Activated CD4-positive, alpha-beta T cell treated with anti-CD3 and anti-CD28 coated beads, Interleukin-2, amount 50 U/mL, for 16 hours (primary cell): ENCODE data around the gene CKM.
"Not testable (repeated sequence)": the region's sequence is repeated elsewhere in the genome, so short reads cannot be mapped to it uniquely, and the experiment has no call there.

Source experiments
- DNase-seq: peaks from one replicate; pipeline ENCODE4 v3.0.0-alpha.2; 2020

The CKM gene

DNA sequence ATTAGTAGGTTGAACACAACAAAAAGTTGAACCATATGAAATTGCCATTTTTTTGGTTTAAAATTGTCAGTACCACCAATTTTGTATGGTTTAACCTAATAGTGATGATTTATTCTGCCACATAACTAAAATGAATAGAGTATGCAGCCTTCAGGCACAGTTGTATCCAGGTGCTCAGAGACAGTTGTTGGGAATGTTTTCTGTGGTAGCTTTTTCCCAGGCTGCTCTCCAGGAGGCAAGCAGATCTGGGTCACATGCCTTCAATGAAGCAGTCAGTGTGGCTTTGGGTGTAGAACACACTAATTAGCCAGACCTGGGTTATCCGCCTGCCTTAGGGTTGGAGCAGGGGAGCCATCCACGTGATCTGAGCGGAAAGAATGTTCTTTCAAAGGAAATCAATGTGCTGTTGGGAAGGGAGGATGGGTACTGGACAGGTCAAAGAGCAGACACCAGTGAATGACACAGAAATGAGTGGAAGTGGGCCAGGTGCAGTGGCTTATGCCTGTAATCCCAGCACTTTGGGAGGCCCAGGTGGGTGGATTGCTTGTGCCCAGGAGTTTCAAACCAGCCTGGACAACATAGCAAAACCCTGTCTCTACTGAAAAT lies 43.0 kb downstream of the CKM start:
- DNase-seq: no peak

DNA sequence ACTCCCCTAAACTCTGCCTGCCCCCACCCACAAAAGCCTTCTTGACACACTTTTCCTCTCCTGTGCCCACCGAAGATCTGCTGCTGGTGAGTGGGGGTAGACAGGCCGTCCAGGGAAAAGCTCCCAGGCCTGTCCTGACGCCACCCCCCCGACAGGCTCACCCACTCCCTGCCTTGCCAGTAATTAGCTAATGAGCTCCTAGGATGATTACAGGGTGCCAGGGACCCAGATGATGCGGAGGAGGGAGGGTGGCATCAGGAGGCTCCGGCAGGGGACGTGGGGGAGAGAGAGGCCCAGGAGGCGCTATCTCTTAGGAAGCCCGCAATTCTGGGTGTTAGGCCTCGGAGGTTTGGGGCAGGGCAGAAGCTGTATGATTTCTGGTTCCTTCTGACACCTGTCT lies 44.6 kb downstream of the CKM start:
- DNase-seq: no peak

DNA sequence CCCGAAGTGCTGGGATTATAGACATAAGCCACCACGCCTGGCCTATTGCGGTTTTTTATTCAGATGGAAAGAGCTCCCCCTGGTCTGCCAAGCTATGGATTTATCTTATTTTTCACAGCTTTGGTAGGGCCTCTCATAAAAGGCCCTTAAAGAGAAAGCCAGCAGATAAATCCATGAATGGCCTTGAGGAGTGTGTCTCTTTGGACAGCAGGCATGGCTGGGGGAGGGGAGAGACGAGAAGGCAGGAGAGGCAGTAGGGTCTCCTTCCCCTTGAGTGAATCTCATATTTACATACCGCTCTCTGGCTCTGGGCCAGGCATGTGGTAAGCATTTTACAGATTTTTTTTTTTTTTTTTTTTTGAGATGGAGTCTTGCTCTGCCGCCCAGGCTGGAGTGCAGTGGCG lies 46.4 kb downstream of the CKM start:
- no peak for DNase-seq

DNA sequence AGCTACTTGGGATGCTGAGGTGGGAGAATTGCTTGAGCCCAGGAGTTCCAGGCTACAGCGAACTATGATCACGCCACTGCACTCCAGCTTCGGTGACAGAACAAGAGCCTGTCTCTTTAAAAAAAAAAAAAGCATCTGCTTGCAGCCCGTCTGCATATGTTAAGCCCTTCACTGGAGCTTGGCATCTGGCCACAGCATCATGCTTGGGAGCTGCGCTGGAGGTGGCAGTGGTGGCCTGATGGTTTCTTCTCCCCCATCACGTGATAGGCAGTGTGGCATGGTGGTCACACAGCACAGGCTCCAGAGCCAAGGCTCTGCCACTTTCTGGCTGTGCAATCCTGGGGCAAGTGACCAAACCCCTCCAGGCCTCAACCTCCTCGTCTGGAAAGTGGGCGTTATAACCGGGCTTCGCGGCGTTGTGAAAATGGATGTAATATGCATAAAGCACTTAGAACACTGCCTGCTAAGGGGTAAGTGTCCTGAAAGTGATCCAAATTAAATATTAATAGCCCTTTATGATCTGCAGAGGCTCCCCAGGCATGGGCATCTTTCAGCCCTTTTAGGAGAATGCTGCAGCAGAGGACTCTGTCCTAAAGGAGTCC lies 47.2 kb downstream of the CKM start:
- no peak for DNase-seq

DNA sequence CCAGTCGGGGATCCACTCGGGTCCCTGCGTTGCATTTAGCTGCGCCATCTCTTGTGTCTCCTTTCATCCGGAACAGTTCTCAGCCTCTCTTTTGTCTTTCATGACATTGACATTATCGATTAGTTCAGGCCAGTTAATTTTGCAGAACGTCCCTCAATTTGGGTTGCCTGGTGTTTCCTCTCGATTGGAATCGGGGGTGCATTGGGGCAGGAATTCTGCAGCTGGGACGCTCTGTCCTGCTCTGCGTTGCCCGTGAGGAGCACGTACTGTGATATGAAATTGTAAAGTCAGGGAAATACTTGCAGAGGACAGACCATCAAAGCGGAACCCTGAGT lies 49.2 kb downstream of the CKM start:
- no peak for DNase-seq

DNA sequence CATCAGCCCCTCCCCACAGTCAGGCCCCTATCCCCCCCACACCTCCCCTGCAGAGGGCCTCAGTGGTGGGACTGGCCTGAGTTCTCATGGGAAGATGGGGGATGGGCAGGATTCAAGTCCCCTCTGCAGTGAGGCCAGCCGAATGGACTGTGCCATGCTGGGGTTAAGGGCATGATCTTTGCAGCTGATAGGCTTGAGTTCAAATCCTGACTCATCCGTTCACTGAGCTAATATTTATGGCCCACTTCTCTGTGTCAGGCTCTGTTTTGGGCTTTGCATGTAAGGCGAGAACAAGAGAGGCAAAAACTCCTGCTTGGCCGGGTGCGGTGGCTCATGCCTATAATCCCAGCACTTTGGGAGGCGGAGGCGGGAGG lies 51.0 kb downstream of the CKM start:
- no peak for DNase-seq

DNA sequence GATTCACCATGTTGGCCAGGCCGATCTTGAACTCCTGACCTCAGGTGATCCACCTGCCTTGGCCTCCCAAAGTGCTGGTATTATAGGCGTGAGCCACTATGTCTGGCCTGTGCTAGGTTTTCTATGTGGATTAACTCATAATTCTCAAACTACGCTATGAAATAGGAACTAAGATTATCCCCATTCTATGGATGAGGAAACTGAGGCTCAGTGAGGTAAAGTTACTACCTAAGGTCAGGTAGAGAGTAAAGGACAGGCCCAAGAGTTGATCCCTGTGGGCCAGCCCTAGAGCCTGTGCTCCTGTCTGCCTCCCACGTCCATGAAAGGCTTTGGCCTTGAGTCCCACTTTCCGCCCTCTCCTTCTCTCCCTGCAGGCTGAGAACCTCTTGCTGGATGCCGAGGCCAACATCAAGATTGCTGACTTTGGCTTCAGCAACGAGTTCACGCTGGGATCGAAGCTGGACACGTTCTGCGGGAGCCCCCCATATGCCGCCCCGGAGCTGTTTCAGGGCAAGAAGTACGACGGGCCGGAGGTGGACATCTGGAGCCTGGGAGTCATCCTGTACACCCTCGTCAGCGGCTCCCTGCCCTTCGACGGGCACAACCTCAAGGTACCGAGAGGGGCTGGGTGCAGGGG lies 51.5 kb downstream of the CKM start:
- DNase-seq: no peak

DNA sequence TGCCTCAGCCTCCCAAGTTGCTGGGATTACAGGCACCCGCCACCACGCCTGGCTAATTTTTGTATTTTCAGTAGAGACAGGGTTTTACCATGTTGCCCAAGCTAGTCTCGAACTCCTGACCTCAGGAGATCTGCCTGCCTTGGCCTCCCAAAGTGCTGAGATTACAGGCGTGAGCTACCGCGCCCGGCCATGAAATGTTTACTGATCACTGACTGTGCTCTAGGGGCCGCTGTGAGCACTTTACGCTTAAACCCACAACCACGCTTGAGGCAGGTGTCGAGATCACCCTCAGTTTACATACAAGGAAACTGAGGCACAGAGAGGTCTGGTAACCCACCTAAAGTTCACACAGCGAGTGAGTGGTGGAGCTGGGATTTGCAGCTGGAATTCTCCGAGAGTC lies 52.7 kb downstream of the CKM start:
- DNase-seq: not testable (repeated sequence)

DNA sequence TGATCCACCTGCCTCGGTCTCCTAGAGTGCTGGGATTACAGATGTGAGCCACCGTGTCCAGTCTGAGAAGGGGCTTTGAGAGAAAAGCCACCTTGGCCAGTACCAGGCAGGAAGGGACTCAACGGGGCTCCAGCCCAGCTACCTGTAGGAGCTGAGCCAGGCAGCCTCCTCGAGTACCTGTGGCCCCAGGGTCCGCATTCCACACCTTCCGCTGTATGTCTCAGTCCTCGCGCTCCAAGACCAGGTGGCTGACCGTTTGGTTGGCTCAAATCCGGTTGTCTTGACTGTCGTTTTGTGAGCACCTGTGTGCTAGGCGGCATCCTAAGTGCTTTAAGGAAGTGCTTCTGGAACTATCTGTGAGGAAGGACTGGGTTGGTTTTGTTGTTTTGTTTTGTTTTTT lies 55.4 kb downstream of the CKM start:
- DNase-seq: no peak

DNA sequence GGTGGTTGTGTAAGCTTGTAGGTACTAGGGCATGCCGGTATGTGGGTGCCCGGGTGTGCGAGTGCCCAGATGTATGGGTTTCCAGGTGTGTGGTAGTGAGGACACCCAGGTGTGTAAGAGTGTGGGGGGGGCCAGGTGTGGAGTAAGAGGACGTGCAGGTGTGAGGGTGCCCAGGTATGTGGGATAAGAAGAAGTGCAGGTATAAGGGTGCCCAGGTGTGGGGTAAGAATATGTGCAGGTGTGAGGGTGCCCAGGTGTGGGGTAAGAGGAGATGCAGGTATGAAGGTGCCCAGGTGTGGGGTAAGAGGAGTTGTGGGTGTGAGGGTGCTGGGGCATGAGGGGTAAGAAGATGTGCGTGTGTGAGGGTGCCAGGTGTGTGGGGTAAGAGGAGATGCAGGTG lies 57.3 kb downstream of the CKM start:
- DNase-seq: no peak

DNA sequence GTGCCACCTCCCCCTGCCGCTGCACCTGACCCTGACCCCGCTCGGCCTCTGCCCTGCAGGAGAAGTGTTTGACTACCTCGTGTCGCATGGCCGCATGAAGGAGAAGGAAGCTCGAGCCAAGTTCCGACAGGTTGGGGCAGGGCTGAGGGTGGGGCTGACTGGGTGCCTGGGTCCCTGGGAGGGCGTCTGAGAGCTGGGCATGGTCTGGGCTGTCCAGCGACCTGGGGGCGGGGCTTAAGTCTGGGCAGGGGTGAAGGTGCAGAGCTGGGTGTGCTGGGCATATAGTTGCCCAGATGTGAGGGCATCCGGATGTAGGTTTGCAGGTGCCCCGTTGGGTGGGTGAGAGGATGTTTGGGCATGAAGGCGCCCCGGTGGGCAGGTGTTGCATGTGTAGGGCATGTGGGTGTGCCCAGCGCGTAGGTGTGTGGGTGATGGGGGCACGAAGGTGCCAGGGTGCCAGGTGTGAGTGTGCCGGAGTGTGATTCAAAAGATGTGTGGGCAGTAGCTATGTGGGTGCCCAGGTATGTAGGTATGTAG lies 57.8 kb downstream of the CKM start:
- no peak for DNase-seq

DNA sequence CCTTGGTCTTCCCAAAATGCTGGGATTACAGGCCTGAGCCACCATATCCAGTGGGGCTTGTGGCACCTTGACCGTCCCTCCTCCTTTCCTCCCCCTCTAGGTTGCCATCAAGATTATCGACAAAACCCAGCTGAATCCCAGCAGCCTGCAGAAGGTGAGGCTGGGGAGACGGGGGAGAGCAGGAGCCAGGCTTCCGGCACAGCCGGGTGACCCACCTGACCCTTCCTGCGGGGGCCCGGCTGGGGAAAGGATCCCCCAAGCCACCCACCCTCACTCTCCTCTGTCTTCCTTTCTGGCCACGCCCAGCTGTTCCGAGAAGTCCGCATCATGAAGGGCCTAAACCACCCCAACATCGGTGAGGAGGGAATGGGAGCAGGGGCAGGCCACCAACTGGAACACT lies 59.7 kb downstream of the CKM start:
- no peak for DNase-seq

DNA sequence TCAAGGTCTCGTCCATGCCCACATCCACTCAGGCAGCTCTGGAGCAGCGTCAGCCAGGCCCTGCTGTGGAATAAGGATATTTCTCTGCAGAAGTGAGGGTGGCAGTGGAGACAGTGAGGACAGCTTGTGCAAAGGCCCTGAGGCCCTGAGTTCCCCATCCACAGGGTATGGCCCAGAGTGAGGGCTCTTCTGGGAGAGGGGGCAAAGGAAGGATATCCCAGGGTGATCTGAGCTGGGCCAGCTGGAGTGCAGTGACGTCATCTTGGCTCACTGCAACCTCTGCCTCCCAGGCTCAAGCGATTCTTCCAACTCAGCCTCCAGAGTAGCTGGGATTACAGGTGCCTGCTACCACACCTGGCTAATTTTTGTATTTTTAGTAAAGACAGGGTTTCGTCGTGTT lies 60.1 kb downstream of the CKM start:
- DNase-seq: no peak

DNA sequence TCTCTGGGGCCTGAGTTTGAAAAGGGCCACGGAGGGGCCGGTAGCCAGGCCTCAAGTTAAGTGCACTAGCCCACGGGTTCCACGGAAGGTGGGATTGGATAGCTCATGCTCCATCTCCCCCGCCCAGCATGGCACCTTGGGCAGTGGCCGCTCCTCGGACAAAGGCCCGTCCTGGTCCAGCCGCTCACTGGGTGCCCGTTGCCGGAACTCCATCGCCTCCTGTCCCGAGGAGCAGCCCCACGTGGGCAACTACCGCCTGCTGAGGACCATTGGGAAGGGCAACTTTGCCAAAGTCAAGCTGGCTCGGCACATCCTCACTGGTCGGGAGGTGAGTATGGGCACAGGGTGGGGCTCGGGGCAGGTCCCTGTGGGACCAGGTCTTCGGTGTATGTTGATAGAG lies 63.8 kb downstream of the CKM start:
- no peak for DNase-seq

DNA sequence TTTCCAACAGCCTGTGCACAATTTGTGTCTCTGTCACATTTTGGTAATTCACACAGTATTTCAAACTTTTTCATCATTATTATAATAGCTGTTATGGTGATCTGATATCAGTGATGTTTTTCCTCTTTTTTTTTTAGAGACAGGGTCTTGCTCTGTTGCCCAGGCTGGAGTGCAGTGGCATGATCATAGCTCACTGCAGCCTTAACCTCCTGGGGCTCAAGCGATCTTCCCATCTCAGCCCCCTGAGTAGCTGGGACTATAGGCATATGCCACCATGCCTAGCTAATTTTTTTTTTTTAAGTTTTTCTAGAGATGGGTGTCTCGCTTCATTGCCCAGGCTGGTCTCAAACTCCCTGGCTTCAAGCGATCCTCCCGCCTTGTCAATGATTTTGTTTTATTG lies 65.8 kb downstream of the CKM start:
- no peak for DNase-seq
